ENCODE results near the gene ZGLP1. TPM values are rescaled to one million over a fixed set of nuclear protein-coding genes. Genes with fewer than 3 reads are reported as not detected.

ZGLP1 gene

GRCh38 chr19:10255358-10255757 is 54.3 kb downstream of the ZGLP1 start:
- no peak overlapping the region for H3K4me3 ChIP-seq (ENCODE audit: insufficient read depth in 1 of 2, low read depth in 1 of 2, low read length in 2 of 2)
- no peak overlapping the region for H3K4ac ChIP-seq (ENCODE audit: low read depth in 1 of 2, low read length in 2 of 2)
- no peaks in the 10 kb centered on the region for H3K9me3 ChIP-seq (ENCODE audit: control insufficient read depth, low read length)
- H2AFZ ChIP-seq (ENCODE audit: low read depth, low read length), result no peak overlapping the region
- H3K4me1 ChIP-seq (ENCODE audit: control insufficient read depth, insufficient read depth, low read depth, low read length), result peaks cover 15% of the 10 kb centered on the region
- no peaks in the 10 kb centered on the region for H3K27me3 ChIP-seq (ENCODE audit: control insufficient read depth in 1 of 2, insufficient read depth in 1 of 2, low read length in 2 of 2)
- WGBS, result 98% methylated on average over 2 of the region's 2 CpGs
- no peak overlapping the region for H3K14ac ChIP-seq (ENCODE audit: low read length in 2 of 2)
- H2BK5ac ChIP-seq (ENCODE audit: low read depth, low read length, poor library complexity, severe bottlenecking), result no peak overlapping the region
- no peak overlapping the region for H3K23ac ChIP-seq (ENCODE audit: low read length in 2 of 2)
- H3K4me2 ChIP-seq (ENCODE audit: low read length, poor library complexity, severe bottlenecking), result no peak overlapping the region
- no peak overlapping the region for H2BK120ac ChIP-seq (ENCODE audit: low read depth, low read length)
- H3K9ac ChIP-seq (ENCODE audit: low read length), result no peak overlapping the region
- no peak overlapping the region for H2BK12ac ChIP-seq (ENCODE audit: low read length in 2 of 2)
- H2BK15ac ChIP-seq (ENCODE audit: low read depth, poor library complexity, severe bottlenecking), result no peak overlapping the region
- no peak overlapping the region for H3K18ac ChIP-seq (ENCODE audit: low read depth in 1 of 2, low read length in 2 of 2)
- no peak overlapping the region for H2AK5ac ChIP-seq (ENCODE audit: low read length, severe bottlenecking)
- H4K91ac ChIP-seq (ENCODE audit: low read length), result no peak overlapping the region
- no peak for DNase-seq
- no peak overlapping the region for H3K27ac ChIP-seq (ENCODE audit: low read length, poor library complexity, severe bottlenecking)
- peaks cover 31% of the 10 kb centered on the region for H3K79me1 ChIP-seq (replicated peaks; ENCODE audit: low read length, poor library complexity, severe bottlenecking)
- no peak overlapping the region for H4K8ac ChIP-seq (ENCODE audit: low read length)
- peaks cover 51 to 59% of the 10 kb centered on the region in 2 experiments for H3K36me3 ChIP-seq (ENCODE audit: control insufficient read depth in 1 of 2, insufficient read depth in 2 of 2, low read depth in 1 of 2, low read length in 2 of 2)

Small RNA genes within 50 kb of the gene (small RNA-seq; reads per million reads assigned to genes)
- gene AC011511.1 (ENCODE audit: low read depth), result not detected
- not detected for gene AC011511.4 (ENCODE audit: low read depth)

Measured in mesenchymal stem cell (in vitro differentiated cells and primary cell).